Loucy (cell line): ENCODE results near the gene AHDC1.

Experiments
- EZH2phosphoT487 ChIP-seq: fragments of 200-600 bp; IDR thresholded peaks from 2 replicates; pipeline ENCODE4 v1.6.1; 2018; ENCODE audit warnings: antibody characterized with exemption, mild to moderate bottlenecking, moderate library complexity, borderline replicate concordance
- TF ChIP-seq, protein P1 (sequence below): fragments of 200-600 bp; sonication (generic); conservative IDR thresholded peaks from 2 replicates; pipeline ENCODE4 v1.5.1; 2014; ENCODE audit warnings: mild to moderate bottlenecking, antibody characterized with exemption, low read length

DNA sequence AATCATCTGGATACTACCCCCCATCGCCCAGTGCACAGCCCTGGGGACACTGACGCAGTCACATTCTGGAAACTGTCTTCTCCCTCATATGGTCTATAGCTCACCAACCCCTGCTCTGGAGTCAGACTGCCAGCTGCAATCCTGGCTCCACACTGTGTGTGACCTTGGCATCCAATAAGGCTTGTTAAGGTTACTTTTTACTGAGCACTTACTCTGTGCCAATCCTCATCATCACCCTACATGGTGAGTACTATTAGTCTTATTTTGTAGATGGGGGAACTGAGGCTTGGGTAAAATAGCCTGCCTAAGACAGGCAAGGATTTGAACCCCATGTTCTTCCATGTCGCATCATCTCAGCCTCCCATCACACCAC is 34.9 kb downstream of the AHDC1 start:
- TF ChIP-seq, protein P1, sequence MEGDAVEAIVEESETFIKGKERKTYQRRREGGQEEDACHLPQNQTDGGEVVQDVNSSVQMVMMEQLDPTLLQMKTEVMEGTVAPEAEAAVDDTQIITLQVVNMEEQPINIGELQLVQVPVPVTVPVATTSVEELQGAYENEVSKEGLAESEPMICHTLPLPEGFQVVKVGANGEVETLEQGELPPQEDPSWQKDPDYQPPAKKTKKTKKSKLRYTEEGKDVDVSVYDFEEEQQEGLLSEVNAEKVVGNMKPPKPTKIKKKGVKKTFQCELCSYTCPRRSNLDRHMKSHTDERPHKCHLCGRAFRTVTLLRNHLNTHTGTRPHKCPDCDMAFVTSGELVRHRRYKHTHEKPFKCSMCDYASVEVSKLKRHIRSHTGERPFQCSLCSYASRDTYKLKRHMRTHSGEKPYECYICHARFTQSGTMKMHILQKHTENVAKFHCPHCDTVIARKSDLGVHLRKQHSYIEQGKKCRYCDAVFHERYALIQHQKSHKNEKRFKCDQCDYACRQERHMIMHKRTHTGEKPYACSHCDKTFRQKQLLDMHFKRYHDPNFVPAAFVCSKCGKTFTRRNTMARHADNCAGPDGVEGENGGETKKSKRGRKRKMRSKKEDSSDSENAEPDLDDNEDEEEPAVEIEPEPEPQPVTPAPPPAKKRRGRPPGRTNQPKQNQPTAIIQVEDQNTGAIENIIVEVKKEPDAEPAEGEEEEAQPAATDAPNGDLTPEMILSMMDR: no peak
- no peak for TF ChIP-seq EZH2phosphoT487
